HL-60/S4 treated with retinoic acid at 250 ng/mL for 4 days and 3 days (cell line): ENCODE measurements around the gene KLHL21.
"Not testable (repeated sequence)": the region's sequence is repeated elsewhere in the genome, so short reads cannot be mapped to it uniquely, and the experiment has no call there.

ENCODE experiments used
- in situ Hi-C: fragments of 300-500 bp; cut with MboI; formaldehyde crosslinking; loops from 2 replicates; pipeline ENCODE4 v1.7.0; 2022; ENCODE audit warnings: low sequenced_read_pairs

Gene KLHL21

DNA sequence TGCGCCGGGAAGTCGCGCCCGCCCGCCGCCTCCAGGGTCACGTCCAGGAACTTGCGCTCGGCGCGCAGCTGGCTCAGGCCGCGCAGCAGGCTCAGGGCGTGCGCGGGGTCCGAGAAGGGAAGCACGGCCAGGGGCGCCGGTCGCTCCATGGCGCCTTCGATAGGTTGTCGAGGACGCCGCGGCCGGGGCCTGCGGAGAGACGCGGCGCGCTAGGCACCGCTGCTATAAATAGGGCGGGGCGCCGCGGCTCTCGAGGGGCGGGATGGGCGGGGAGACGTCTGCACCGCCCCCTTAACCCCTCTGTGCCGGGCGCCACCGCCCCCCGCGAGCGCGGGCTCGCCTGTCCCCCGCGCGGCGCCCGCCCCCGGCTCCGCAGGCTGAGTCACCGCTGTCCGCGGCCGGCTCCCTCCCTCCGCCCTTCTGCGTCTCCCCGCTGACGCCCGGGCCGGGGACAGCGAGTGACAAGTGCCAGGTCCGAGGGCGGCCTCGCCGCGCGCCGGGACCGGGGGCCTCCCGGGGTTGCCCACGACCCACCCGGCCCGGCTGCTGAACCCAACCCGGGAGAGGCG, at the start of gene KLHL21:
Gene KLHL21 (minus strand): TSS at position 201 of the 569 bp plus-strand sequence. CDS start 52 bp downstream, at position 149.
- in situ Hi-C loops, result no loop called here

DNA sequence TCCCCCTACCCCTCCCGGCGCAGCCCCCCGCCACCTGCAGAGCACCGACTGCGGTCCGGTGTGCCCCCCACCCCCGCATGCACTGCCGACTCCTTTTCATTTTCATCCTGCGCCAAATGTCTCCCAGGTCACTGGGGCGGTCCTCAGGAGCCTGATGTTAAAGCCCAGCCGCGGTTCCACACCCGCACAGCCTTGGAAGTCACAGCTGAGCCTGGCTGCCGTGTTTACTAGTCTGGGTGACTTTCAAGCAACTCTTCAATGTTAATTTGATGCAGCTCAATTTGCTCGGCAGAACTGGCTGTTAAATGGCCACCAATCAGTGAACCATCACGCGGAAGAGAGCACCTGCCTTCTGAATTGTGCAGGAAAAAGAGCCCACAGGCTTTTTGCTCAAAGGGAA, 49.2 kb upstream of the KLHL21 start:
- in situ Hi-C loops, result no loop called here

DNA sequence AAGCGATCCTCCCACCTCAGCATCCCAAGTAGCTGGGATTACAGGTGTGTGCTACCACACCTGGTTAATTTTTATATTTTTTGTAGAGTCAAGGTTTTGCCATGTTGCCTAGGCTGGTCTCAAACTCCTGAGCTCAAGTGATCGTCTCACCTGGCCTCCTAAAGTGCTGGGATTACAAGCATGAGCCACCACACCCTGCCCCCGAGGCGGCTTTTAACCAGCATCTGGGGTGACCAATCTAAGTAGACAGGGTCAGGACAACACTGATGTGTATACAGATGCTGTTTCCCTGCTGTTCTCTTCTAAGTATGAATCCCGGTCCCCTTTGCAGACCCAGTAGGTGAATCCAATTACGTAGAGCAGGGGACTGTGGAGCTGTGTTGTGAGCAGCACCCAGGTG, 45.9 kb upstream of the KLHL21 start:
- in situ Hi-C loops, result no loop called here

- in situ Hi-C loops, result no loop called here
Observed at GRCh38 chr1:6646499-6647148, 44.0 kb upstream of the KLHL21 start.

- in situ Hi-C loops, result no loop called here
Observed at GRCh38 chr1:6645018-6645417, 42.3 kb upstream of the KLHL21 start.

DNA sequence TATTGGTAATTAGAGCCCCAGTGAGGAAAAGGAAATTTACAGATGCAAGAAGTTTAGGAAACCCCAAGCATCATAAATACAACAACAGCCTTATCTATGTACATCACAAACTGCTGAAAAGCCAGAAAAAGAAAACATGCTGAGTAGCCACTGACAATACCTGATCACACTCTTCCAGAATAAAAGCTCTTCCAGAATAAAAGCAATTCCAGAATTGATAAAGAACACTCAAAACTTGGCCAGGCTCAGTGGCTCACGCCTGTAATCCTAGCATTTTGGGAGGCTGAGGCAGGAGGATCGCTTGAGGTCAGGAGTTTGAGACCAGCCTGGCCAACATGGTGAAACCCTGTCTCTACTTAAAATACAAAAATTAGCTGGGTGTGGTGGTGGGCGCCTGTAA, 38.2 kb upstream of the KLHL21 start:
- in situ Hi-C loops, result not testable (repeated sequence)

DNA sequence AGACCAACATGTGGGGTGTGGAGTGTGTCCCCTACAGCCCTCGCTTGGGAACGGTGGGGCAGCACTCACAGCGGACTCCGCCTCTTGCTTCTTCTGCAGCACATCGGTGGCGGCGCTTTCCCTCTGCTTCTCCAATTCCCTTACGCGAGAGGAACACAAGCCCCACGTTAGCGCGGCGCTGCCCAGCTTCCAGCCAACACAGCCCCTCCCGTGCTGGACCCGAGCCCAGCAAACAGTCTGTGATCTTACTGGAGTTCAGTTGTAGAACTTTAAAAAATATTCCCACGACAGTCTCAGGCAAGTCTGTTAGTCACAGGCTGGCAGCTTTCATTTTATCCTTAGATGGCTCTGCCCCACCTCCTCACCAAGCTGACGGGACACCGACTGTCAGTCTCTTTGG, 35.6 kb upstream of the KLHL21 start:
- in situ Hi-C loops, result no loop called here

GRCh38 chr1:6637770-6638169, 35.1 kb upstream of the KLHL21 start:
- in situ Hi-C loops, result no loop called here

- in situ Hi-C loops, result not testable (repeated sequence)
Observed at GRCh38 chr1:6636778-6637177, 34.1 kb upstream of the KLHL21 start.

- in situ Hi-C loops, result no loop called here
Observed at GRCh38 chr1:6635910-6636760, 33.5 kb upstream of the KLHL21 start.

- in situ Hi-C loops, result no loop called here
Observed at GRCh38 chr1:6635161-6635909, 32.7 kb upstream of the KLHL21 start.

- in situ Hi-C loops, result no loop called here
Observed at GRCh38 chr1:6634371-6635052, 31.8 kb upstream of the KLHL21 start.

- in situ Hi-C loops, result no loop called here
Observed at GRCh38 chr1:6632588-6633514, 30.2 kb upstream of the KLHL21 start.

DNA sequence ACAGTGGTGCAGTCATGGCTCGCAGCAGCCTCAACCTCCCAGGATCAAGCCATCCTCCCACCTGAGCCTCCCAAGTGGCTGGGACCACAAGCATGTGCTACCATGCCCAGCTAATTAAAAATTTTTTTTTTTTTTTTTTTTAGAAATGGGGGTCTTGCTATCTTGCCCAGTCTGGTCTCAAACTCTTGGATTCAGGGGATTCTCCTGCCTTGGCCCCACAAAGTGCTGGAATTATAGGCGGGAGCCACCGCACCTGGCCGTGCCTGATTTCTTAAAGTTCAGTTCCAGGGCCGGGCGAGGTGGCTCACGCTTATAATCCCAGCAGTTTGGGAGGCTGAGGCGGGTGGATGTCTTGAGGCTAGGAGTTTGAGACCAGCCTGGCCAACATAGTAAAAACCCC, 28.4 kb upstream of the KLHL21 start:
- in situ Hi-C loops, result no loop called here

DNA sequence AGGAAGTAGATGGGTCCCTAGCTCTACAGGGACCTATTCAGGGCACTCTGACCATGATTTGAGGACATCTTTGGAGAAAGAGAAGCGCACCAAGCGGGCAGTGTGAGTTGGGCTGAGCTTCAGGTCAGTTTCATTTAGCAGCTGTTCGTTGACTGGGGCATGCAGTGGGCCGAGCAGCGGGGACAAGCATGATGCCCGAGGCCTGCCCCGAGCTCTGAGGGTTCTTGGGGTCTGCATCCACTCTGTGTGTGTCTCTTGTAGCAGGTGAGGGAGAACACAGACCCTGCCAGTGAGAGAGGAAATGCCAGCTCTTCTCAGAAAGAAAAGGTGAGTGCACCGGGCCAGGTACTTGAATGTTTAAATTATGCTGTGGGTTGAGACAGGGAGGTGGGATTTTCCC, 27.4 kb upstream of the KLHL21 start:
- in situ Hi-C loops, result no loop called here

DNA sequence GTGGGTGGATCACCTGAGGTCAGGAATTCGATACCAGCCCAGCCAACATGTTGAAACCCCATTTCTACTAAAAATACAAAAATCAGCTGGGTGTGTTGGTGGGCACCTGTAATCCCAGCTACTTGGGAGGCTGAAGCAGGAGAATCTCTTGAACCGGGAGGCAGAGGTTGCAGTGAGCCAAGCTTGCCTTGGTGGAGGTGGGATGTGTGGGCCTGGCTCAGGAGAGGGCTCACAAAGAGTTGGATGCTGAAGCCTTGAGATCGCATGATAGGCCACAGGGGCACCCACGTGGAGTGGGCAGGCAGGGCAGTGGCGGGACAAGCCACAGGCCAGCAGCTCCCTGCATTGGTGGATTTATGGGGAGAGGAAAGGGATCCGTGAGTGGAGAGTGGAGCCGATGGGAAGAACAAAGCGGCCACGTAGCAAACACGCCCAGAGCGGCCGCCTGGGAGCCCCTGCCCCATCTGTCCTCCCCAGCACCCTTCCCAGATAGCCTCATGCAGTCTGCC, 26.4 kb upstream of the KLHL21 start:
- in situ Hi-C loops, result no loop called here

GRCh38 chr1:6627841-6628545, 25.3 kb upstream of the KLHL21 start:
- in situ Hi-C loops, result no loop called here

GRCh38 chr1:6627031-6627430, 24.4 kb upstream of the KLHL21 start:
- in situ Hi-C loops, result no loop called here
